Raji (cell line): ENCODE measurements around the gene THADA.

ENCODE experiments used
- POLR2A ChIP-seq: IDR thresholded peaks from 2 replicates; pipeline ENCODE4 v1.6.1; 2011; ENCODE audit warnings: low read depth, low read length, control low read depth; ENCODE audit not compliant: insufficient read depth

The THADA gene

DNA sequence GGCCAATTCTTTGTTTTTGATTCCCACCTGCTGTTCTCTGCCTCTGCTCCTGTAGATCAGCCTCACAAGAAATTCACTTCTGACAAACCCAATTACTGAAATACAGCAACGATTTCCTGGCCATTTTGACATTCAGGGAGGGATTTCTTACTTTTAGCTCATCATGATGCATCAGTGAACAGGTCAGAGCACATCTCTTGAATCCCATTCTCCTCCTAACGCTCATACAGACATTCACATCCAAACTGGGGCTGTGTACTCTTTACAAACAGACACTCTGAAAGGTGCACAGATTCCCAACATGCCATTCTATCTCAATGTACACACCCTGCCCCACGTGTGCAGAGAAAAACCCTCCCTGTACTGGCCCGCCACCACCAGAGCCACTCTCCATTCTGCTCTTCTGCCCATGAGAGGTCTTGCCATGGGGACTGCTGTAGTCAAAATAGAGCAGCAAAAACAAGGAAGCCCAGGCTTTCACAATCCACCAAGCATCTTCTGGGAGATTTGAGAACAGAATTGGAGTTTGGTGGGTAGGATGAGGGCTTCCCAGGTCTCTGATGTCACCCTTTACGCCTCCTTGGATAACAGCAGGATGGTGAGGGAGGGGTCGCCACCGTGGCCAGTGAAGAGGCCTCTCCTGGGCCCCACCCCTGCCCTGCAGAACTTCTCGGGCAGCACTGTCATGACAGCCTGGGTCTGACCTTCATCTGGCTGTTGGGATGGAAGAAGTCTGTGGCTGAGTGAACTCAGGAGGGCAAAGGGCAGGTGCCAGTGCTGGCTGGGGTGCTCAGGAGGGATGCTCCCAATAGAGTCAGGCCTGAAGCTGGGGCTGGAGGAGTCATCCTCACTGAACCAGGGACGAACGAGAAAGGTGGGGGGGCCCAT lies 327.5 kb downstream of the THADA start:
- TF ChIP-seq POLR2A, result no peak

DNA sequence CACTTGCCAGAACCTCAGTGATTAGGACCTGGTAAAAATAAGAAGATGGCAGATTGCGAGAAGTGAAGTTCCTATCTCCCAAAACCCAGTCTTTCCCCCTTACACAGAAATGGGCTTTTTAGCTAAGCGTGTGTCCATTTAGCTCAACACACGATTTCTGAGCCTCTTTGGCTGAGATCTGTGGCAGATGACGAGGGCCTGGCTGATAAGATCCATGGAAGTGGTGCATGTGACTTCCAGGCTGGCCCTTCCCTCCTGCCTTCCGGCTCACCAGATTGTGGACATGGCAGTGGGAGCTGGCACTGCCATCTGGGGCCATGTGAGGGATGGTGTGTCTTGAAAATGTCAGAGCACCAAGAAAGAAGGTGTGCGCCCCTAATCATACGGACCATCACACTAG lies 328.5 kb downstream of the THADA start:
- TF ChIP-seq POLR2A, result no peak

DNA sequence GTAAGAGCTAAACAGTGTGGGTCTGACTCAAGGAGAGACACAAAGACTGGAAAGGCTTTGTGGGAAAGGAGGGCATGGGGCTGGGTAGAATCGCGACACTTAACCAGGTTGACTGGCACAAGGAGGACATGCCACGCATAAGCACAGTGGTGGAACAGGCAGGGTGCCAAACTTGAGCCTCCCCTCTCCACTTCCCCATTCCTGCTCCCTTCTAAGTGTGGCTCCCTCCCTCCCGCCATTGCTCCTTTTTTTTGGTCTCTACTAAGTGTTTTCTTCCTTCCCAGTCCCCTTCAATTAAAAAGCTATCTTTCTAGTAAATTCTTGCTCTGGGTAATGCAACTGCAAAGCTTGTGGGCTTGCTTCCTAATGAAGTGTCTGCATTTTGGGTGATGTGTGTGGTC lies 329.1 kb downstream of the THADA start:
- TF ChIP-seq POLR2A, result no peak

DNA sequence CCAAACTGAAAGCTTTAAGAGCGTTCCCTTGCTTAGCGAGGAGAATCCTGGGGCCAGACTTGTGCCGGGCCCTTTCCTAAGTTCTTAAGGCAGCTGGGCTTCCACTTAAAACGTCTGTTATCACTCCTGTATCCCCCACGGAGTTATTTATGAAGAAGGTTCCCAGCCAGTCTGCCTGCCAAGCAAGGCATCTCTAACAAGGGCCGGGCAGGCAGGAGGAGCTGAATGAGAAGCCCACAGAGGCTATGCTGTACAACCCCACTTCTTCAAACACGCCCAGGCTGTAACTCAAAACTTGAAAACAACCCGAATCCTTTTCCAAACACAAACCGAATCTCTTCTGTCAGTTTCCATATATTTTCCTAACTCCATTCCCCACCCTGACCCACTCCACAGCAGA lies 330.4 kb downstream of the THADA start:
- TF ChIP-seq POLR2A, result no peak

DNA sequence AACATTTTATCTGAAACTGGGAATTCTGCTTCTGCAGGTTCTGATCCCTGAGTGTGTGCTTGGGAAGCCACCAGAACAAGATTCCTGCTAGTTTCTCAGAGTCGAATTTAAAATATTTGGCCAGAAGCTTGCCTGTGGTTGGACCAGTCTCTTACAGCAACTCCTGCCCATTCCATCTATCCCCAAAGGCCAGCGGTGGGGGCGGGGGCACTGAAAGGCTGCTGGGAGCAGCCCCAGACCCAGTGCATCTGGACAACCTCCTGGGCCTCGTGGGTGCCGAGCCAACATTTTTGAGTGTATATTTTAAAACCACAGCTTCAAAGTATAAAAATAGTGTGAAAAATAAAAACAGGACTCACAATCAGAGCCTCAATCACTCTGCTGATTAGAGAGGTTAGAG lies 330.8 kb downstream of the THADA start:
- TF ChIP-seq POLR2A, result no peak

DNA sequence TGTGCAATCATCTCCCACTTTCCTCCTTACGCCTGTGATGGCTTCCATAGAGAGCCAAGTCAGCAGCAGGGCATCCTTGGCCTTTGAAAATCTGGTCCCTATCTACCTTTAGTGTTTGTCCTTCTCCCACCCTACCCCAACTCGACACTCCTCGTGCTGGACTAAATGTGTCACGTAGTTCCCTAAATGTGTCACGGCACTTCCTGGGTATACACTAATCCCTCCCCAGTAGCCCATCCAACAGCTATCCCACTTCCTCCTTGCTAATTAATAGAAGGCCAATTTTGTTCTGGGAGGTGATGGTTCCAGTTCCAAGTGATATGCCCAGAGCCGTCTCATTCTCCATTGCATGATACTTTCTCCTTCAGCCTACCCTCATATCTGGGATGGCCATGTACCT lies 332.9 kb downstream of the THADA start:
- TF ChIP-seq POLR2A, result no peak

DNA sequence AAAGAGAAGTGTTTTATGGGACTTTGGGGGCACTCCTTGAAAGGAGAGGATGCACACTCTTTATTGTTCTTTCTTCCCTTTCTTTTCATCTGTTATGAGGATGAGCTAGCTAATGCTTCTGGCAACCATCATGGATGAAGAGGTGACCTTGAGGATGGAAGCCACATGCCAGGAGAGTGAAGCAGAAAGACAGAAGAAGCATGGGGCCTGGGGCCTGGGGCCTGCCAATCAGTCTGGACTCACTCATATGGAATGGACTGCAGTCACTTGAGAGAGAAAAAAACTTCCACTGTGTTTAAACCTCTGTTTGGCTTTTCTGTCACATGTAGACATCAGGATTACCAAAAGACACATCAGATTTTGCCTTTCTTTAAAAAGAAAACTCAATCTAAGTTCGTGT lies 333.6 kb downstream of the THADA start:
- TF ChIP-seq POLR2A, result no peak

DNA sequence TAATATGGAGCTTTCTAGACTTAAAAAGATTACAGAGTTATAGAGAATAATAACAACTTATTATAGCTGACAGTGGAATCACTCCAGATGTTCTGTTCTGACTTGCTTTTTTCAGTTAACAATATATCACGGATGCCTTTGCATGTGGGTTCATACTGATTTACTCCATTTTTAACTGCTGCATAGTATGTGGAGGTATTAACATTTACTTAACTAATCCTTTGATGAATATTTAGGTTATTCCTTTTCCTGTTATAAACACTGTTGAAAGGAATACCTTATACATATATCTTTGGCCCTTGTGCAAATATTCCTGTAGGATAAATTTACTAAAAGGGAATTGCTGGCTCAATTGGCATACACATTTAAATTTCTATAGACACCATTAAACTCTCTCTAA lies 336.3 kb downstream of the THADA start:
- TF ChIP-seq POLR2A, result no peak

DNA sequence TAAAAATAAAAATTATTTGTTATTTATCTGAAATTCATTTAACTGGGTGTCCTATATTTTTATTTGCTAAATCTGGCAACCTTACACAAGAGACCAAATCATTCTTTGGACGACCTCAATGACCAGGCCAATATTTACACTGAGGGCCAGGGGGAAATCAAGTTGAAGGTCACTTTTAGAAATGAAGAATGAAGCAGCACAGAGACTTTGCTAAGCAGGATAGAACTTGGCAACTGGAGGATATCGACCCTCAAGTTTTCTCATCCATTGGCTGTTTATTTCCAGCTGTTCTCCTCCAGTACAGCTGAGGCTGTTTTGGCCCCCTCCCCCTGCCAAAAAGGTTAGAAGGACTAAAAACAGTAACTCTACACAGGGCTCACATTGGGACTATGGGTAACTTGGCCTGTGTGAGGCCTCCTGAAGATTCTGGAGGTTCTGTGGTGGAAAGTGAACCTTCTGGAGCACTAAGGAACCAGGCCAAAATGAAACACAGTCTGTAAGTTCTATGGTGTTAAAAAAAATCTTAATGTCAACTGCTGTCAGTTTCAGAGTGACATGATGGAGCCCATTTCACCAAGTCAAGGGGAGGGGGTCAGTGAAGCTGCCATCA lies 337.2 kb downstream of the THADA start:
- TF ChIP-seq POLR2A, result no peak

DNA sequence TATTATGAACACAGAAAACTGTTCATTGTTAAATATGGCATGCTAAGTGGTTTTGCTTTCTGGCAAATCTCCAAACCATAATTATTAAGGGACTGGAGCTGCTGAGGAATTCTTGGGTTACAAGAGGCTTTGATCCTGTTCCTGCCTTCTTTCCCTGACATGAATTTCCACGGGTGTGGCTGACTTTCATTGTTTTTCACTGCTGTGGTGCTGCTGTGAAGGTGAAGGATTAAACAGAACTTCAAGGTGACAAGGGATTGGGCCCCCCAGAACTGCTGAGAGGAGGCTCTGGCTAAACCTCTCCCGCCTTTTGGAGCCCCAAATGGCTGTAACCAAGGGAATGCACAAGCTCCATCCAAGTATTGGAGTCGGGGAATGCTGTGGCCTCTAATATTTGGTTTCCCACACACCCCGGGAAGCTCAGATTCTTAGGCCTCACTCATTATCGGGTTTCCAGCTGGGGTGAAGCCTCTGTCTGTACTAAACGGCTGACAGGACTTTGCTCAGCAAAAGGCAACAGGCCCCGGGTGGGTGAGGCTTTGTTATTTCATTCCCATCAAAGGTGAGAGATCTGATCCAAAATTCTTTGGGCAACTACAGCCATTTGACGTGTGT lies 340.4 kb downstream of the THADA start:
- TF ChIP-seq POLR2A, result no peak

DNA sequence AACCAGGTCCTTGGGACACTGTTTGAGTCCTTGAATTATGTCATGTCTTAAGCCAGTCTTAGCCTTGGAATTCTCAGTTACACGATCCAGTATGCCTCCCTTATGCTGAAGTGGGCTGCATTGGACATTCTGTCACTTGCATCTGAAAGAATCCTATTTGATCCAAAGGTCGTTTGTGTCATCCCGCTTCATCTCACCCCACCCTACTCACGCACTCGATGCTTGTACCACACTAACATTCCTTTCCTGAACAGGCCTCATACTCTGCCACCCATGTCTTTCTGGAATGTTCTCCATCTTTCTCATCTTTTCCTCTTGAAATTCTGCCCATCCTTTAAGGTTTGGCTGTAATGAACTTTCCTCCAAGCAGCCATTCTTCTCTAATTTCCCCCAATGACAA lies 341.5 kb downstream of the THADA start:
- TF ChIP-seq POLR2A, result no peak

DNA sequence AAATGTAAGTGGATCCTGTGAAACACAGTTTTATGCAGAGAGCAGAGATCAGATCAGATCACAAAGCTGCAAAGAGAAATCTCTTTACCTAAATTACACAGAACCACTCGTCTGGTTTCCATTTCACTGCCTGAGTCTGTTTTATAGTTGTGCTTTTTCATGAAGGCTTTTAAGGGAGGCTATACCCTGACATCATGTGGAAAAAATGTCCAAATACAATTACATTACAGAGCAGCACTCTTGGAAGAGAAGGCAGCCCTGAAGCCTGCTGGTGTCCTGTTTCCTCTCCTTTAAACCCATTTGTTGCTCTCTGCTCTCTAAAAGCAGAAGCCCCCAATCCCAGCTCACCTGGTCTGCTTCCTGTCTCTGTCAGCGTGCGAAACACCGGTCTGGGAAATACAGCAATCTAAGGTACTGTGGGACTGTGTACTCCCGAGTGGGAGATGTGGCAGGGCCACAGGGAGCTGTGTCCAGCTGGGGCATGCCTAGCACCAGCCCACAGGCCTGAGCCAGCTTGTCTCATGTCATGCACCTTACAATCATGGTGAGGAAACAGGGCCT lies 344.6 kb downstream of the THADA start:
- no peak for TF ChIP-seq POLR2A

DNA sequence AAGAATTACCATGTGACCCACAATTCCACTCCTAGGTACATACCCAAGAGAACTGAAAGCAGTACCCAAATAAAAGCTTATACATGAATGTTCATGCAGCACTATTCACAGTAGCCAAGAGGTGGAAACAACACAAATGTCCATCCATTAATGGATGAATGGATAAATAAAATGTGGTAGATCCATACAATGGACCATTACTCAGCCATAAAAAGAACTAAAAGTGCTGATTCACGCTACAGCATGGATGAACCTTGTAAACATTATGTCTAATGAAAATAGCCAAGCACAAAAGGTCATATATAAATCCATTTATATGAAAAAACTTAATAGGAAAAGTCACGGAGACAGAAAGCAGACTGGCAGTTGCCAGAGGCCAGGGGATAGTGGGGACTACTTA lies 345.8 kb downstream of the THADA start:
- no peak for TF ChIP-seq POLR2A

DNA sequence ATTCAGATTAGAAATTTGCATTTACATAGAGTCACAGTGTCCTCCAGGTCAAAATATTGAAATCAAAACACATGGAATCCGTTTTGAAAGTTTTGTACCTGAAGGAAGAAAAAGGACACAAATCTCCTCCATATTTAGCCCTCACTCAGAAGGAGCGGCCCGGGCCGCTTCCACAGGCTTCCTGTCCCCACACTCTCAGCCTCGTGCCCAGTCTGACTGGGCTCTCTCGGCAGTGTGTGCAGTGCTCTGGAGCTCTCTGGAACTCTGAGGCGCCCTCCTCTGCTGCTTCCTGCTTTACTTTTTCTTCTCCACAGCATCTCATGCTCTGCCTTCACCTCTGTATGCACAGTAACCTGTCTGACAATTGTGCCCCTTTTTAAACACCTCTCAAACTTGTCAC lies 347.2 kb downstream of the THADA start:
- no peak for TF ChIP-seq POLR2A

DNA sequence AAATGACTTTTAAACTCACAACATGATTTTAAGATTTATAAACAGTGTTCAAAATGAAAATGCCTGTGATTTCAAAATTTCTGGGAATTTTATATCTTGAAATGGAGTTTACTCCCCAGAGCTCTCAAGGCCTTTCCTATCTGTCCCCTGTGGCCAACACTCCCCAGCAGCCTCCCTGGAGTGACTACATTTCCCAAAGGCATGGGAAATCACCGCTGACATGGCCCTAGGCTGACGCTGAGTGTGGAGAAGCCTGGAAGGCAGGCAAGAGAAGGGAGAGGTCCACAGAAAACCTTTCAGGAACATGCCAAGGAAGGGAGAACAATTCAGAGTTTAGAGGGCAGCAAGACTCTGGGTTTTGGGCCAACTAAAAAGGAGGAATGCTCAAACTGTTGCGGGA lies 349.2 kb downstream of the THADA start:
- no peak for TF ChIP-seq POLR2A

DNA sequence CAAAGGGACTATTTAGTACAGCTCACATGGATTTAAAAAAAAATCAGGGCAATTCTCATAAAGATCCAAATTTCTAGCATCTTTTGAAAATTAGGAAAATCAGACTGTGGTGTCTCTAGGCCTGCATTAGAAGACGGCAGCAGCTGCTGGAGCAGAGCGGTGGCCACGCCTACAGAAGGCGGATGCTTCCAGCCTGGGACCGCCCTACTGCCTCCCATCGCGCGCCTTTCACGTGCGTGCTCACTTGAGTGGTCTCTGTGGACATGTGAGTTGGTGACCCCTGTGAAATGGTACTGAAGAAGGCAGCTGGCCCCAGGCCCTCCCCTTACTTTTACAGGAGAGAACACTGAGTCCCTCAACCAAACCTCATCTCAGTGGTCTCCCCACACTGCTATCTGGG lies 354.3 kb downstream of the THADA start:
- no peak for TF ChIP-seq POLR2A
